ENCODE results near the gene SLC25A11. TPM values are rescaled to one million over a fixed set of nuclear protein-coding genes. Genes with fewer than 3 reads are reported as not detected.
A peak's percentile ranks its signal among the peaks of the same experiment; 100 is the strongest.

SLC25A11 gene
- total and polyA plus RNA-seq, 2 donors (not counting 1 experiment from before 2014, with no cell fraction given), result 32.3 to 44.4 TPM

DNA sequence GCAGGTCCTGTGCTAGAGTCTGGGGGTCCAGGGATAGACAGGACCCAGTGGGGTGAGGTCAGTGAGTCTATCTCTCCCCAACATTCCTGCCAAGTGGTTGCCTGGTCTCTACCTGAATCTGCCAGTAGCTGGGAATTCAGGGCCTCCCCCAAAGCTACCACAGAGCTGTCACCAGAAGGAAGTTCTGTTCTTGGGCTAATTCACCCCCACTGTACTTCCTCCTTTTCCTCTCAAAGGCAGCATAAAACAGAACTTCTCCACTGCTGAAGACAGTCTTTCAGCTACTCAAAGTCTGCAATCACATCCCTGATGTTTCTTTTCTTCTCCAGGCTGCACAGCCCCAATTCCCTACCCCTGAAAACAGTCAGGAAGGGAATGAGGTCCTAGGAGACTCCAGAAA is 38.9 kb upstream of the SLC25A11 start:
- intact Hi-C loops (cut with micrococcal nuclease), result no loop called here
- Mint-ChIP-seq H3K4me1 (peaks cover 40% of the 10 kb centered on the region), H3K9me3 (ENCODE audit: insufficient read depth) (no peaks in the 10 kb centered on the region), H3K4me3 (no peak overlapping the region), H3K27ac (peak overlapping the region; percentile 78), H3K27me3 (no peaks in the 10 kb centered on the region)
- H3K9ac ChIP-seq (ENCODE audit: low read length), result peak overlapping the region; percentile 13
- H2AFZ ChIP-seq (ENCODE audit: insufficient read depth, low read depth, low read length, poor library complexity, severe bottlenecking), result peak overlapping the region; percentile 13
- TF ChIP-seq, protein P1, sequence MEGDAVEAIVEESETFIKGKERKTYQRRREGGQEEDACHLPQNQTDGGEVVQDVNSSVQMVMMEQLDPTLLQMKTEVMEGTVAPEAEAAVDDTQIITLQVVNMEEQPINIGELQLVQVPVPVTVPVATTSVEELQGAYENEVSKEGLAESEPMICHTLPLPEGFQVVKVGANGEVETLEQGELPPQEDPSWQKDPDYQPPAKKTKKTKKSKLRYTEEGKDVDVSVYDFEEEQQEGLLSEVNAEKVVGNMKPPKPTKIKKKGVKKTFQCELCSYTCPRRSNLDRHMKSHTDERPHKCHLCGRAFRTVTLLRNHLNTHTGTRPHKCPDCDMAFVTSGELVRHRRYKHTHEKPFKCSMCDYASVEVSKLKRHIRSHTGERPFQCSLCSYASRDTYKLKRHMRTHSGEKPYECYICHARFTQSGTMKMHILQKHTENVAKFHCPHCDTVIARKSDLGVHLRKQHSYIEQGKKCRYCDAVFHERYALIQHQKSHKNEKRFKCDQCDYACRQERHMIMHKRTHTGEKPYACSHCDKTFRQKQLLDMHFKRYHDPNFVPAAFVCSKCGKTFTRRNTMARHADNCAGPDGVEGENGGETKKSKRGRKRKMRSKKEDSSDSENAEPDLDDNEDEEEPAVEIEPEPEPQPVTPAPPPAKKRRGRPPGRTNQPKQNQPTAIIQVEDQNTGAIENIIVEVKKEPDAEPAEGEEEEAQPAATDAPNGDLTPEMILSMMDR (IDR thresholded peaks at IDR 0.05), result no peak
- TF ChIP-seq EZH2 (IDR thresholded peaks at IDR 0.05; ENCODE audit: borderline replicate concordance, insufficient read depth, low read depth, low read length, poor library complexity, severe bottlenecking), result no peak
- no peaks in the 10 kb centered on the region for H3K27me3 ChIP-seq (replicated peaks in 1 of 4; ENCODE audit: control extremely low read depth in 1 of 4, control insufficient read depth in 3 of 4, insufficient read depth in 4 of 4, low read length in 3 of 4)
- peak; percentile 55 for ATAC-seq (ENCODE audit: low read depth)
- peaks cover 11% of the 10 kb centered on the region for H3K79me2 ChIP-seq (ENCODE audit: control insufficient read depth, insufficient read depth, low read length)
- ChIA-PET POLR2A (interaction anchor here (0.6 to 1.2 kb wide), 3 partner anchors 11 to 73 kb away, joined by 3 to 4 read pairs (median 4); partner anchors contain the start of genes RNF167, SLC25A11 and SPAG7), CTCF (interaction anchor here (0.7 to 4.3 kb wide), 9 partner anchors 9 to 104 kb away, joined by 3 to 34 read pairs (median 5); partner anchors contain the start of genes CAMTA2, CHRNE, RNF167 and SLC25A11)
- no peaks in the 10 kb centered on the region for H3K9me3 ChIP-seq (ENCODE audit: control extremely low read depth in 1 of 3, control insufficient read depth in 2 of 3, insufficient read depth in 1 of 3, low read length in 2 of 3)
- DNase-seq, result peak; percentile 76
- peak overlapping the region in 1 of 5 experiments; percentile 15 for H3K4me3 ChIP-seq (ENCODE audit: control extremely low read depth in 1 of 5, extremely low read depth in 1 of 5, insufficient read depth in 1 of 5, low read depth in 2 of 5, low read length in 4 of 5)
- peak overlapping the region; percentile 23 to 29 for H3K27ac ChIP-seq (ENCODE audit: low read length in 2 of 2)
- H3K36me3 ChIP-seq (replicated peaks in 1 of 2; ENCODE audit: control extremely low read depth in 1 of 2, control insufficient read depth in 1 of 2, extremely low read depth in 1 of 2, insufficient read depth in 2 of 2, low read length in 1 of 2), result peaks cover 0 to 61% of the 10 kb centered on the region in 2 experiments
- no peaks in the 10 kb centered on the region for H4K20me1 ChIP-seq (ENCODE audit: control insufficient read depth, insufficient read depth, low read length, poor library complexity, severe bottlenecking)
- H3K4me1 ChIP-seq (ENCODE audit: control insufficient read depth in 2 of 2, insufficient read depth in 2 of 2, low read length in 2 of 2), result peaks cover 18 to 35% of the 10 kb centered on the region in 2 donors
- H3K4me2 ChIP-seq (replicated peaks; ENCODE audit: low read depth, low read length, poor library complexity, severe bottlenecking), result peak overlapping the region; percentile 55

DNA sequence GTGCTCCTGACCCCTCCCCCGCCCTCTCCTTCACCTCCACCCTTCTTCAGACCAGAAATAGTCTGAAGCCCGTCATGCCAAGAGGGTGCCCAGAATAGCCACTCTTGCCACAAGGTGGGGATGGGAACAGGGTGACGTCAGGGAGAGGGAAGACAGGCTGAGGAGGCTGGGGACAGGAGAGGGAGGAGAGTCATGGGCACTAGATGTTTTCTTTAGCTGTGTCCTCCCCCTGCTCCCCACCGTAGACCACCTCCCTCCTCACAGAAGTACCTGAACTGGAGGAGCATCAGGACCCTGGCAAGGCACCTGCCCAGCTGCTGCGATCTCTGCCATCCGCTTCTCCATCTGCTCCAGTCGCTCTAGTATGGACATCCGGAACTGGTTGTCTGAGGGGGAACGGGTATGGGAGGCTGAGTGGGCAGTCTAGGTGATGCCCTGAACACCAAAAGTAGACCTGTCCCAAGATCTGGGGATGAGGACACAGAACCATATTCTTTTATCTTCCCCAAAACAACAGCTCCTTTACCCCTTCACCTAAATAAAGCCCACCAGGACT is 34.3 kb upstream of the SLC25A11 start:
- H3K4me3 ChIP-seq (ENCODE audit: control extremely low read depth in 1 of 5, extremely low read depth in 1 of 5, insufficient read depth in 1 of 5, low read depth in 2 of 5, low read length in 4 of 5), result no peak overlapping the region
- Mint-ChIP-seq H3K9me3 (ENCODE audit: insufficient read depth) (no peaks in the 10 kb centered on the region), H3K27me3 (no peaks in the 10 kb centered on the region), H3K27ac (no peak overlapping the region), H3K4me3 (no peak overlapping the region), H3K4me1 (peaks cover 16% of the 10 kb centered on the region)
- no peaks in the 10 kb centered on the region for H3K9me3 ChIP-seq (ENCODE audit: control extremely low read depth in 1 of 3, control insufficient read depth in 2 of 3, insufficient read depth in 1 of 3, low read length in 2 of 3)
- H3K9ac ChIP-seq (ENCODE audit: low read length), result no peak overlapping the region
- ChIA-PET CTCF (interaction anchor here (0.6 to 1.9 kb wide), 3 partner anchors 65 to 89 kb away, joined by 3 to 5 read pairs (median 4); partner anchors contain the start of gene CHRNE), POLR2A (no interaction called here)
- peaks cover 0 to 60% of the 10 kb centered on the region in 2 experiments for H3K36me3 ChIP-seq (replicated peaks in 1 of 2; ENCODE audit: control extremely low read depth in 1 of 2, control insufficient read depth in 1 of 2, extremely low read depth in 1 of 2, insufficient read depth in 2 of 2, low read length in 1 of 2)
- H3K4me2 ChIP-seq (replicated peaks; ENCODE audit: low read depth, low read length, poor library complexity, severe bottlenecking), result no peak overlapping the region
- H3K79me2 ChIP-seq (ENCODE audit: control insufficient read depth, insufficient read depth, low read length), result peaks cover 7% of the 10 kb centered on the region
- H3K27ac ChIP-seq (ENCODE audit: low read length in 2 of 2), result no peak overlapping the region
- DNase-seq (no peak), ATAC-seq (ENCODE audit: low read depth) (no peak)
- WGBS (ENCODE audit: insufficient coverage), result 98% methylated on average over 5 of the region's 9 CpGs
- TF ChIP-seq EZH2 (IDR thresholded peaks at IDR 0.05; ENCODE audit: borderline replicate concordance, insufficient read depth, low read depth, low read length, poor library complexity, severe bottlenecking), result no peak
- TF ChIP-seq, protein P1 (IDR thresholded peaks at IDR 0.05), result no peak
- peaks cover 12 to 14% of the 10 kb centered on the region in 2 donors for H3K4me1 ChIP-seq (ENCODE audit: control insufficient read depth in 2 of 2, insufficient read depth in 2 of 2, low read length in 2 of 2)
- no peak overlapping the region for H2AFZ ChIP-seq (ENCODE audit: insufficient read depth, low read depth, low read length, poor library complexity, severe bottlenecking)
- intact Hi-C loops (cut with micrococcal nuclease), result no loop called here
- H4K20me1 ChIP-seq (ENCODE audit: control insufficient read depth, insufficient read depth, low read length, poor library complexity, severe bottlenecking), result no peaks in the 10 kb centered on the region
- no peaks in the 10 kb centered on the region for H3K27me3 ChIP-seq (replicated peaks in 1 of 4; ENCODE audit: control extremely low read depth in 1 of 4, control insufficient read depth in 3 of 4, insufficient read depth in 4 of 4, low read length in 3 of 4)

Data from B cell (primary cell).